H7 (cell line): ENCODE data around the gene NPHP4. TPM values are rescaled to one million over a fixed set of nuclear protein-coding genes. Genes with fewer than 3 reads are reported as not detected.

Source experiments
- DNase-seq: peaks from one replicate; pipeline ENCODE4 v3.0.0; 2012
- H3K27me3 ChIP-seq: 2 replicates; pipeline ENCODE4 v1.6.0; 2011; ENCODE audit warnings: mild to moderate bottlenecking, low read length; ENCODE audit not compliant: control insufficient read depth, insufficient read depth
- H3K36me3 ChIP-seq: replicated peaks from 2 replicates; pipeline ENCODE4 v1.5.1; 2011; ENCODE audit warnings: low read length; ENCODE audit not compliant: control insufficient read depth, insufficient read depth
- H3K4me3 ChIP-seq: 2 replicates; pipeline ENCODE4 v1.5.1; 2011; ENCODE audit warnings: low read depth, mild to moderate bottlenecking, control low read depth, low read length, moderate library complexity; ENCODE audit not compliant: insufficient read depth
- total RNA-seq: library from RNA; depleted of rRNA; stranded (reverse); fragments of >200 nt; shearing (Covaris generic); gene quantifications from 2 replicates; pipeline ENCODE4 v1.2.3, GENCODE V29; 2014

NPHP4 gene
- total RNA-seq, 1 experiment from 2014 or later: 22.1 TPM

GRCh38 chr1:5876094-5876650 lies 116.1 kb downstream of the NPHP4 start:
- H3K27me3 ChIP-seq: no peaks in the 10 kb centered on the region
- DNase-seq: no peak
- H3K4me3 ChIP-seq: no peak overlapping the region
- H3K36me3 ChIP-seq: no peaks in the 10 kb centered on the region; the same call in none of the 2 replicates

DNA sequence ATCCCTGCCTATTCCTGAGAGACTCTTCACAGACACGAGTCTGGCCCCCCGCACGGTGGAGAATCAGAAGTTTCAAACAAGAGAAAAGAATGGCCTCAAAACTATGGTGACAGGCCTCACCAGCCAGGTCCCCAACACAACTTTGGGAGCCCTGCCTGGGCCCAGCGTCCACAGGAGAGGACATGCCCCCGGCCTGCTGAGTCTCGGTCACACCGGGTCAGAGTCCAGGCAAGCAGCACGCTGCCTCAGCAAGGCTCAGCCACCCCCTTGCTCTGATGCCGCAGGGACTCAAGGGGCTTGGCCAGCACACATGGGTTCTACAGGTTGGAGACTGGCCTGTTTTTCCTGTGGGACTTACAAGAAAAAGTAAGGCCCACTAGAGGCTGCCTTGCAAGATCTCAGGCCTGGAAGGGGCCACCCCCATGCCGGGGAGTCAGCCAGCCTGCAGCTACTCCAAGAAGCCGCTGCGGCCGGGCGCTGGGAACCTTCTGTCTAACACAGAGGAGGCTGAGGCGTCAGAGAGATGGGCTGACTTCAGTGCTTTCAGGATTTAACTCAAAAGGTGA lies 116.8 kb downstream of the NPHP4 start:
- H3K27me3 ChIP-seq: no peaks in the 10 kb centered on the region
- no peak for DNase-seq
- H3K4me3 ChIP-seq: no peak overlapping the region
- no peaks in the 10 kb centered on the region; the same call in none of the 2 replicates for H3K36me3 ChIP-seq

DNA sequence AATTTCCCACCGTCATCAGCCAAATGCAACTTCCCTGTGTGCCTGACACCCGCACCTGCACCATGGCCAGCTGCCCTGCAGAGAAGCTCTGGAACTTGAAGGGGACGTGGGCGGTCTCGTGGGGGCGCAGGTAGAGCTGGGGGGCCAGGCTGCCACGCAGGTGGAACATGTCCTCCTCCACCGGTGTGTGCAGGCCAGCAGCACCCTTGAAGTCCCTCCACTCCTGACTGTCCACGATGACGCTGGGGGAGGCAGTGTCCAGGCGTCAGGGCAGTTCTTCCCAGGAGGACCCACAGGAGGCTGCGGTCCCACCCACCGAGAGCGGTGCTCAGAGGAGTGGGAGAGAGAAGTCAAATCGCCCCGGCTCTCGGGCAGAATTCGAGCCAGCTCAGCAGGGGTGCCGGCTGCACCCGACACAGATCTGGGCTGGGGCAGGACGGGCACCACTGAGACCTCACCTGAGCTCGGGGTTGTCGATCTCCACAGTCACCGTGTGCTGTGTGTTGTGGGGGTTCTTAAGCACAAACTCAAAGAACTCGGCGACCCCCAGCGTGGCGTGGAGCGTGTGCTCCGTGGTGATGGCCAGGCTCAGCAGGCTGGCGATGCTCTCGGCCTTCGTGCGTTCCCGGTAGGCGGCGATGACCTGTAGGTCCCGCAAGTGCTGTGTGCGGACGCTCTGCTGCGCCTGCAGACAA lies 117.7 kb downstream of the NPHP4 start:
- DNase-seq: no peak
- Histone ChIP-seq H3K4me3 (no peak overlapping the region), H3K27me3 (no peaks in the 10 kb centered on the region), H3K36me3 (no peaks in the 10 kb centered on the region; the same call in 1 of the 2 replicates)

DNA sequence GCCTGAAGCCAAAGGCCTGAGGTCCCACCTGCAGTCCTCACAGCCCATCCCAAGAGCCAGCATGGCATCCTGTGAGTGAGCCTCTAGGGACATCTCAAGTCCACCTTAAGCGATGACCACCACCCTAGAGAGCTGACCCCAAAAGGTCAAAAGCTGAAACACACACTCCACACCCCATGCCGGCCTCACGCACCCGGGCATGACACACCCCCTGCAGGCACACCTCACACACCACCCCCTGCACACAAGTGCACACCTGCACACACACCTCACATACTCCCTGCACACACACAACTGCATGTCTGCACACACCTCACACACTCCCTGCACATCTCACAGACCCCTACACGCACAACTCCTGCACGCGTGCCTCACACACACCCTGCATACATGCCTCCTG lies 118.7 kb downstream of the NPHP4 start:
- Histone ChIP-seq H3K27me3 (no peaks in the 10 kb centered on the region), H3K36me3 (no peaks in the 10 kb centered on the region; the same call in 1 of the 2 replicates), H3K4me3 (no peak overlapping the region)
- DNase-seq: no peak

DNA sequence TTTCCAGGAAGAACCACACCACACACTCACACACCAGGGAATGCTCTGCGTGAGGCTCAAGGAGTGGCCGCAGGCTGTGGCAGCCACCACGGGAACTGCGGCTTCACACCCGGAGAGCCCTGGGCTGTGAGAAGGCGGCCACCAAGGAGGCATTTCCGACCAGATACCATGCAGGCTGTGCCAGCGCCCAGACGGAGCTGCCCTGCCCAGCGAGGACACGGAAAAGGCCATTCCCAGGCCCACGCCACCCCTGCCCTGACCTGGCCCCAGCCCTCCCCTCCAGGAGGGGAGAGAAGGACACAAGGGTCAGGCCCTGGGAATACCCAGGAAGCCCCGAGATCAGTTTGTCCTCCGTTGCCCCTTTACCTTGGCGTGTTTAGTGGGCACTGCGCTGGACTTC lies 119.3 kb downstream of the NPHP4 start:
- Histone ChIP-seq H3K36me3 (no peaks in the 10 kb centered on the region; the same call in 1 of the 2 replicates), H3K4me3 (no peak overlapping the region), H3K27me3 (no peaks in the 10 kb centered on the region)
- no peak for DNase-seq

- no peaks in the 10 kb centered on the region; the same call in 1 of the 2 replicates for H3K36me3 ChIP-seq
Measured at GRCh38 chr1:5868931-5869500, 123.2 kb downstream of the NPHP4 start.

GRCh38 chr1:5865774-5866173 lies 126.5 kb downstream of the NPHP4 start:
- Histone ChIP-seq H3K27me3 (no peaks in the 10 kb centered on the region), H3K36me3 (no peaks in the 10 kb centered on the region), H3K4me3 (no peak overlapping the region)
- peak; percentile 90 for DNase-seq

More at GRCh38 chr1:5868931-5869500, 123.2 kb downstream of the NPHP4 start:
- Histone ChIP-seq H3K27me3 (no peaks in the 10 kb centered on the region), H3K4me3 (no peak overlapping the region)
- no peak for DNase-seq

DNA sequence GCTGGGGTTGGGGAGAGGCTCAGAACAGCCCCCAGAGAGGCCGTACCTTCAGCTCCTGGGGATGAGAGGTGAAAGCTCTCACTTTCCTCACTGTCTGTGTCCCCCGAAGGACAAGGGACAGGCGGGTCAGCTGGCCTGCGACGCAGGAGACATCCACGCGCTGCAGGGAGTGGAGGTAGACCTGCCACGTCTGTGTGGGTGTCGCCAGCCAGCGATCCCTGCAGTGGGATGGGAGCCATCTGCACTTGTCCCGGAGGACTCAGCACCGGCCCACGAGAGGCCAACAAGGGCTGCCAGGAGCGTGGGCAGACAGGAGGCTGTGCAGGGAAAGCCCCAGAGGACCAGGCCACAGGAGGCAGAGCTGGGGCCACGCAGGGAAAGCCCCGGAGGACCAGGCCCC lies 127.2 kb downstream of the NPHP4 start:
- H3K36me3 ChIP-seq: no peaks in the 10 kb centered on the region
- H3K4me3 ChIP-seq: no peak overlapping the region
- no peak for DNase-seq
- H3K27me3 ChIP-seq: no peaks in the 10 kb centered on the region

GRCh38 chr1:5864256-5864655 lies 128.0 kb downstream of the NPHP4 start:
- no peaks in the 10 kb centered on the region for H3K27me3 ChIP-seq
- H3K4me3 ChIP-seq: no peak overlapping the region
- DNase-seq: no peak
- no peaks in the 10 kb centered on the region for H3K36me3 ChIP-seq

- H3K36me3 ChIP-seq: no peaks in the 10 kb centered on the region
Measured at GRCh38 chr1:5863238-5863637, 129.0 kb downstream of the NPHP4 start.

GRCh38 chr1:5861871-5862825 lies 130.1 kb downstream of the NPHP4 start:
- Histone ChIP-seq H3K4me3 (no peak overlapping the region), H3K27me3 (no peaks in the 10 kb centered on the region), H3K36me3 (no peaks in the 10 kb centered on the region)
- DNase-seq: no peak

More at GRCh38 chr1:5863238-5863637, 129.0 kb downstream of the NPHP4 start:
- DNase-seq: no peak
- no peaks in the 10 kb centered on the region for H3K27me3 ChIP-seq
- H3K4me3 ChIP-seq: no peak overlapping the region

DNA sequence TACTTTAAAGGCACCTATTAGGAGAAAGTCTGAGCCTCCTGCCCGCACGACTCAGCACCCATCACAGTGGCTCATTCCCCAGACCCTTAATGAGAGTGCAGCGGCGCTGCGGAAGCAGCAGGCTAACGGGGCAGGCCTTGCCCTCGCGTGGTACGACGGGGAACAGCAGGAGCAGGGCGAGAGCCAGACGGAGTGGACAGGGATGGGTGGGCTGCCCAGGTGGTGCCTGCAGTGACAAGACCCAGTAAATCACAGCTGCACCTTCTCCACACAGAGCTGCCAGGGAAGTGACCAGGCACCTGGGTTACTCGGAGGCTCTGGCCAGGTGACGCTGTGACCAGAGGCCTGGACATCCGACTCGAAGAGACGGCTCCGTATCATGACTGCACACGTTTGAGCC lies 131.9 kb downstream of the NPHP4 start:
- H3K4me3 ChIP-seq: no peak overlapping the region
- H3K27me3 ChIP-seq: no peaks in the 10 kb centered on the region
- no peaks in the 10 kb centered on the region for H3K36me3 ChIP-seq
- no peak for DNase-seq

DNA sequence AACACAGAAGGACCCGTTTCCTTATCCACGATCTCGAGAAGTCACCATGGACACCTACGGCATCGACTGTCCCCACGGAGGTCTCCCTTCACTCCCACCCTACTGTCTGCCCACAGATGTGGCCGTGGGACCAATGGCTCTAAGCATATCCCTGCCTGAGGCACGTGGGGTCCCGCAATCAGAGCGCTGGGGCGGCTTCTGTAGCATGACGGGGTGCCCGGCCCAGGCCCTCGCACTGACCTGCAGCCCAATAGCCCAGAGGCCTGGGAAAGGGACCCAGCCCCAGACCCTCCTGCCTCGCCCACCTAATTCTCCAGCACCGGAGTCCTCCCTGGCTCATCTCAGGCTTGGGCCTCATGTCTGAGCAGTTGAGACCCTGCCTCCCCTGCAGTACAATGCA lies 132.5 kb downstream of the NPHP4 start:
- no peak for DNase-seq
- no peak overlapping the region for H3K4me3 ChIP-seq
- H3K27me3 ChIP-seq: no peaks in the 10 kb centered on the region
- H3K36me3 ChIP-seq: no peaks in the 10 kb centered on the region

DNA sequence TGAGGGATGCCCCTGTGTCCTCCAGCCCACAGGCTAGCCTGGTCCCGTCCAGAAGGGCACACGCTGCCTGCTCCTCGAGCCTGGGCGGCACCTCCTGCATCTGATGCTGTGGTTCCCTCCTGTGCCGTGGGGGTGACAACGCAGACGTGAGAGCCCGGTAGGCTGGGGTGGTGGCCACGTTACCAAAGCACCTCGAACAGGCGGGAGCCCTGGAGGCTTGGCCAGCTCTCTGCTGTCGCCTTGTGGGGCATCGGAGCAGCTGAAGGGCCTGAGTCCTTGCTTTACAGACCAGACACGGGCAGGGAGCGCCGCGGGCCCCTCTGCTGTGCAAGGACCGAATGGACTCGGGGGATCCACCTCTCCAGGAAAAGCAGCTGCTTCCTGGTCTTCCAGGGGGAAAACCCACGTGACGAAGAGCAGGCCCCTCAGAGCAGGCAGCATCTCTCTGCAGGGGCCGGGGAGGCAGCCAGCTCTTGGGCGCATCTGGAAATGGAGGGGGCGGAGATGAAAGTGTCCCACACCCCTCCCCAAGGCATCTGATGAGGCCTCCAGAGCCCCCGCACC lies 133.3 kb downstream of the NPHP4 start:
- Histone ChIP-seq H3K27me3 (no peaks in the 10 kb centered on the region), H3K4me3 (no peak overlapping the region), H3K36me3 (no peaks in the 10 kb centered on the region)
- DNase-seq: peak; percentile 79
